ENCODE results near the gene HLA-DOA.

Gene HLA-DOA

DNA sequence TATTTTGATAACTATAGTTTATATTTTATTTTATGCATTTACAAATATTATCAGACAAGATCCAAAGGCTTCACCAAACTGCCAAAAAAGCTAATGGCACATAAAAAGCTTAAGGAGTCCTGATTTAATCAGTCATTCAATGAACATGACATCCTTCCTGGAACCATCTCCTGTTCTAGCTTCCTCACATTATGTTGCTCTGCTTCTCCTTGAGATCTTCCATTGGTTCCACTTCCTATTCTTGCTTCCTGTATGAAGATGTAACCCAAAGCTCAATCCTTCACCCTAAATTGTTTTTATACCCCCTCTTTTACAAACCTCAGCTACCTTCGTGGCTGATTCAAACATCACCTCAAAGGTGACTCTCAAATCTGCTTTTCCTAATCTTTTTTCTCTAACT, 45.5 kb downstream of the HLA-DOA start:
- no peak for DNase-seq (ENCODE audit: low spot score)

DNA sequence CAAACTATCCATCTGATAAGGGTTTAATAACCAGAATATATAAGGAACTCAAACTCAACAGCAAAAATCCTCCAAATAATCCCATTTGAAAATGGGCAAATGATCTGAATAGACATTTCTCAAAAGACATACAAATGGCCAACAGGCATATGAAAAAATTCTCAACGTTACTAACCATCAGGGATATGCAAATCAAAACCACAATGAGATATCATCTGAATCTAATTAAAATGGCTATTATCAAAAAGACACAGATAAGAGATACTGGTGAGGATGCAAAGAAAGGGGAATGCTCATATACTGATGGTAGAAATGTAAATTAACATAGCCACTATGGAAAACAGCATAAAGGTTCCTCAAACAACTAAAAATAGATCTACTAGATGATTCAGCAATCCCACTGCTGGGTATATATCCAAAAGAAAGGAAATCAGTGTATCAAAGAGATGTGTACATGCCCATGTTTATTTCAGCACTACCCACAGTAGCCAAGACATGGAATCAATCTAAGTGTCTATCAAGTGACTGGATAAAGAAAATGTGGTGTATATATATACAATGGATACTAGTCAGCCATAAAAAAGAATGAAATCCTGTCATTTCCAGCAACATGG, 47.1 kb downstream of the HLA-DOA start:
- no peak for DNase-seq (ENCODE audit: low spot score)

DNA sequence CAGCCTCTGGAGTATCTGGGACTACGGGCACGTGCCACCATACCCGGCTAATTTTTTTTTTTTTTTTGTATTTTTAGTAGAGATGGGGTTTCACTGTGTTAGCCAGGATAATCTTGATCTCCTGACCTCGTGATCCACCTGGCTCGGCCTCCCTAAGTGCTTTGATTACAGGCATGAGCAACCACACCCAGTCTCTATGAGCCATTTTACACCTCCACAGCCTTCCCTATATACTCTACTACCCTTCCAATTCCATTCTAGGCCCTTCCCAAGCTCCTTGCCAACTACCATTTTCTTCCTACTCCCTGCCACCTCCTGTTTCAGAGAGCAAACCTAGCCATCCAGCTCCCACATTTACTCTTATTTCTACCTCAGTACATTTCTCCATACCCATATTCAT, 48.8 kb downstream of the HLA-DOA start:
- no peak for DNase-seq (ENCODE audit: low spot score)

DNA sequence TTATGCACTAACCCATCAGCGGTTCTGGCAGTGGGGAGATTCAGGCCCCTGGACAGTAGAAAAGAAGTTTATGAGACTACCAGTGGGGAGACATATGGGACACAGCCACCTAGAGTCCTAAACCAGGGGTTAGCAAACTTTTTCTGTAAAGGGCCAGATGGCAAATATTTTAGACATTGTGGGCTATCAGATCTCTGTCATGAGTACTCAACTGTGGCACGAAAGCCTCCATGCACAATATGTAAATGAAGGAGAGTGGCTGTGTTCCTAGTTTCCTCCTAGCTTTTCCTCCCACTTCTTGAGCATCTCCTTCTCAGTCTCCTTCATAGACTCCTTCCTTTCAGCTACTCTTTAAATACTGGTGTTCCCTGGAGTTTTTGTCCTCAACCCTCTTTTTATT, 53.2 kb downstream of the HLA-DOA start:
- DNase-seq (ENCODE audit: low spot score) = no peak

DNA sequence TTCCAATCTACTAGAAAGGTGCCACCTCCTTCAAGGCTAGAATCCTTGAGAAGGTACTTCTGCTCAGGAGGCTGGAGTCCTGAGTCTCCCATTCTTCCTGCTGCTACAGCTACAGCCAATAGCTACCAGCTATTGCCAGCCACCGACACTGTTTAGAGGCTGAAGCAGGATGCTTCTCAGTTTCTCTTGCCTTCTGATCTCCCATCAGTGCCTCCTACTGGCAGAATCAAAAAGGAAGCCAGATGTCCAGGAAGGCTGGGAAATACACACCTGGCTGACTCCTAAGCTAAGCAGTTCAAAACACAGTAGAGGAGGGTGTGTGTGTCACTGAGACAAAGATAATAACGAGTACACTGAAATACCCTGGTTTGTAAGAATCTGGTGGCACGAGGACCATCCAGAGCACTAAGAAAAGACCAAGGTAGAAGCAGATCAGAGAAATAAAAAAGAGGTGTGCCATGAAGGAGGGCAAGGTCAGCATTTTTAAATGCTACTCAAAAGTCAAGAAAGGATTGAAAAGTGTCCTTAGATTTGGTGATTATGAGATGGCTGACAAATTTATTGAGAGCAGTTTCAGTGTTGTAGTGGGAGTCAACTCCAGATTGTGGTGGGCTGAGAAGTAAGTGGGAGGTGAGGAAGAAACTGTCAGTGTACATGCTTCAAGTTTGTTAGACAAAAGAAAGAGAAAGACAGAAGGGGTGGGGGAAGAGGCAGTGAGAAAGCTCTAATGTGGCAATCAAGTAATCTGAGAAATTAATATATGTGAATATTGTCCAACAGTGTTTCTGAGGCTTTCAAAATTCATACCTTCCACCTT, 54.2 kb downstream of the HLA-DOA start:
- no peak for DNase-seq (ENCODE audit: low spot score)

DNA sequence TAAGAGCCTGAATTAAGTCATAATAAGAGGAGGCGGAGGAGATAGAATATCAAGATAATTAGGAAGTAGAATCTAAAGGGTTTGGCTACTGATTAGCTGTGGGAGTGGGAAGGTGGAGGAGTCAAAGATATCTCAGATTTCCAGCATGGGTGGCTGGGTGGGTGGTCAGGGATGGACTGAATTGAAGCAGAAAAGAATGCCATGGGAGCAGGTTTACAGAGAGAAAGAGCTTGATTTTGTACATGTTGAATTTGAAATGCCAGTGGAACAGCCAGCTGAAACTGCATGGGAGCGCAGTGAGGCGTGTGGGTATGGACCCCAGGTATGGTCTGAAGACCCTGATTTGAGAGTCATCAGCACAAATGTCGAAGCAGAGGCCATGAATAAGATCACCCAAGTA, 55.1 kb downstream of the HLA-DOA start:
- no peak for DNase-seq (ENCODE audit: low spot score)

Measured in RKO (cell line).